Effector CD4-positive, alpha-beta T cell (primary cell): ENCODE data around the gene ZNF317.
A peak's percentile ranks its signal among the peaks of the same experiment; 100 is the strongest.
"Not testable (repeated sequence)": the region's sequence is repeated elsewhere in the genome, so short reads cannot be mapped to it uniquely, and the experiment has no call there.

ENCODE experiments used
- DNase-seq: peaks from one replicate; pipeline ENCODE4 v3.0.0-alpha.2; 2020

ZNF317 gene

DNA sequence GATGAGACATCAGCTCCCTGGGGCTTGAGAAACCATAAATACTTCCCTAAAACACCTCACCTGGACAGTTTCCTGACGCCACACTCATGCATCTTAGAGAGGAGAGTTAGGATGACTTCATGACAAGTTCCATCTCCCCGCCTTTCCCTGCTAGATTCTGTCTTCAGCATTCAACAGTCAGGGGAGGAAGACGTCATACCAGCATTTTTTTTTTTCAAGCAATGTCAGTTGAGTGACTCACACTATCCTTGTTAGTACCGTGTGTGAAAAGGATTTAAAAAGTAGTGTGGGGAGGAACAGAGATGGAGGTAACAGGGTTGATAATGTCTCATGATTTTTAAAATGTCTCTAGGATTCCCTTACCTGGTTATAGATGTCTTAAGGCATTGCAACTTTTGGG, 38.7 kb downstream of the ZNF317 start, which contains the start of gene OR7D2:
Gene OR7D2, plus strand, starts transcription at position 79 of the 400 bp plus-strand sequence. CDS start 6,803 bp downstream, outside the sequence.
- DNase-seq, result no peak

DNA sequence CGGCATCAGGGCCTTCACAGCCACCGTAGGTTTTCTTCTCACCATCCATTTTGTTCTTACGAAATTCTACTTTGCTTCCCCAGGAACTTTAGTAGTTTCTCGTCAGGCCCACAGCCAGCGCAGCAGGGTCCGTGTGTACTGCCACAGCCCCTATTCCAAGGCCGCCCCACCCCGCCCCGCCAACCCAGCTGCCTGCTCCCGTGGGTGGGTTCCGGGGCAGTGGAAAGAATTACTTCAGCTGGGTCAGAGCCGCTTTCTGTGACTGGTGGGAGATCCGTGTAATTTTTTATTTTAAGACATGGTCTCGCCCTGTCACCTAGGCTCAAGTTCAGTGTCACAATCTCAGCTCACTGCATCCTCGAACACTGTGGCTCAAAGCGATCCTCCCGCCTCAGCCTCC, 42.8 kb downstream of the ZNF317 start:
- no peak for DNase-seq

DNA sequence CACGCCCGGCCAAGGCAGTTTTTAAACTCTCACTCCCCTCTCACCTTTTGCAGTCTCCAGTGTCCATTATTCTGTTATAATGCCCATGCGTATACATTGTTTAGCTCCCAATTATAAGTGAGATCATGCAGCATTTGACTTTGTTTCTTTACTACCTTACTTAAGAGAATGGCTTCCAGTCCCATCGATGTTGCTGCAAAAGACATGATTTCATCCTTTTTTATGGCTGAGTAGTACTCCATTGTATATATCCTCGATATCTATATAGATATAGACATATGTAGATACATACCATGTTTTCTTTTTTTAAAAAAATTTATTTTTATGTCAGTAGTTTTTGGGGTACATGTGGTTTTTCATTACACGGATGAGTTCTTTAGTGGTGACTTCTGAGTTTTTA, 47.0 kb downstream of the ZNF317 start:
- DNase-seq, result no peak

DNA sequence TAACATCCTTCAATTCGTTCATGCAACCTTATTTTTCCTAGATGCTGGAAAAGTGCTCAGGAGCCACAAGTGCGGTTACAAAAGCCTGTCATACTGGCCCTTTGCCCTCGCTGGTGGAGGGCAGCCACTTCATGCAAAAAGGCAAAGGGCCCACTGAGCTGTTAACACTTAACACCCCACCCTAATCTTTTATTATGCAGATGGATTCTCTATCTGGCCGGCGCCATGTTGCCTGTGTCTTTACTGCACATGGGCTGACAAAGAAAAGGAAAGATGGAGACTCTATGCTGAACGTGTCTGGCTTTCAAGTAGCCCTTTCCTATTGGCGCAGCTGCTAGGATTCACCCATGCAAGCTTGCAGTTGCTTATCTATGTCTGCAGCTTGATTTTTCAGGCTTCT, 49.3 kb downstream of the ZNF317 start:
- DNase-seq, result no peak

DNA sequence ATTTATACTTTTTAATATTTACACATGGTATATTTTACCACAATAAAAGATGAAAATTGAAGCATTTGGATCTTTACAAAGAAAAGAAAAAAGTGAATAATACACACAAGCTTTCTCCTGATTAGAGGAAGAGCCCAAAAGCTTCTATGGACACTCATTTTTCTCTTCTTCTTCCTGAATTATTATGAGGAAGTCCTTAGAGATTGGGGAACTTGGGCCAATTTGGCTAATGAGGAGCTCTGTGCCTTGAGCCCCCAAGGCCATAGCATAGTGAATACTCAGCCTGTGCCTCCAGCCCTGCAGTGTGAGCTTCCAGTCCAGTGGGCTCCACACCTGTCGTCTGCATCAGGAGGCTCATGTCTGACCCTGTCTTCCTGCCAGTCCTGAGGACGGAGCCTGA, 57.8 kb downstream of the ZNF317 start:
- DNase-seq, result not testable (repeated sequence)

DNA sequence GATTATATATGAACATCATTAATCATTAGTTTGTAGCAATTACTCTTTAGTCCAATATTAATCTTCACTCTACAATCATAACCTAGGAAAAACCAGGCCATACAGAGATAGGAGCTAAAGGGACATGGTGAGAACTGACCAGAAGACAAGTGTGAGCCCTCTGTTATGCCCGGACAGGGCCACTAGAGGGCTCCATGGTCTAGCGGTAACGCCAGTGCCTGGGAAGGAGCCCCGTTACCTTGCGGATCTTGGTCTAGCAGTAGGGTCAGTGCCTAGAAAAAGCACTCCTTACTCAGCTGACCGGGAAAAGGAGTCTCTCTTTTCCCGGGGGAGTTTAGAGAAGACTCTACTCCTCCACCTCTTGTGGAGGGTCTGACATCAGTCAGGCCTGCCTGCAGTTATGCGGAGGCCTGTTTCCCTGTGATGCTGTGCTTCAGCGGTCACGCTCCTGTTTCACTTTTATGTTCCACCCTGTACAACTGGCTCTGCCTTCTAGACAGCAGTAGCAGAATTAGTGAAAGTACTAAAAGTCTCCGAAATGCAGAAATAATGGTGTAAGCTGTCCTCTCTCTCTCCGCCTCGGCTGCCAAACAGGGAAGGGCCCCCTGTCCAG, 65.4 kb downstream of the ZNF317 start:
- peak; percentile 53 for DNase-seq
